HFFc6 (cell line): ENCODE results near the gene OVOL3. TPM values are rescaled to one million over a fixed set of nuclear protein-coding genes. Genes with fewer than 3 reads are reported as not detected.
"Not testable (repeated sequence)": the region's sequence is repeated elsewhere in the genome, so short reads cannot be mapped to it uniquely, and the experiment has no call there.

Source experiments
- DNase-seq: peaks from one replicate; pipeline ENCODE4 v3.0.0-alpha.2; 2018
- H3K27ac Mint-ChIP-seq: 2 replicates; pipeline ENCODE4 v1.8.0; 2020; ENCODE audit warnings: mild to moderate bottlenecking, mixed read lengths
- H3K27me3 Mint-ChIP-seq: 2 replicates; pipeline ENCODE4 v1.8.0; 2021; ENCODE audit warnings: mild to moderate bottlenecking, moderate library complexity, mixed read lengths; ENCODE audit not compliant: insufficient read depth
- H3K36me3 Mint-ChIP-seq: 2 replicates; pipeline ENCODE4 v1.8.0; 2021; ENCODE audit warnings: low read depth, mixed read lengths
- H3K4me1 Mint-ChIP-seq: 2 replicates; pipeline ENCODE4 v1.8.0; 2020; ENCODE audit warnings: low read depth, mixed read lengths
- H3K4me3 Mint-ChIP-seq: 2 replicates; pipeline ENCODE4 v1.8.0; 2020; ENCODE audit warnings: mild to moderate bottlenecking, moderate library complexity, mixed read lengths
- H3K9me3 Mint-ChIP-seq: 2 replicates; pipeline ENCODE4 v1.8.0; 2020; ENCODE audit warnings: mild to moderate bottlenecking, mixed read lengths
- long read RNA-seq: library from polyadenylated mRNA; unstranded; transcript quantifications from one replicate; pipeline ENCODE4 v2.0.0, GENCODE V29; 2019
- total RNA-seq, 6 experiments: library from RNA; stranded (reverse); fragmentation: NEBNext Ultra II Directional; extraction: Animal tissue kit (Norgen Biotek cat#: 25700); gene quantifications; 2 replicates in 1 of 6; 3 replicates in 5 of 6; pipeline ENCODE4 v1.2.3, GENCODE V29; 2021
- TF ChIP-seq, protein P1 (sequence below): fragments of 200-600 bp; sonication (generic); IDR thresholded peaks from 2 replicates; pipeline ENCODE4 v1.5.0; 2021; ENCODE audit warnings: antibody characterized with exemption, mild to moderate bottlenecking

OVOL3 gene
- not detected for total RNA-seq
- long read RNA-seq, result 0 reads

DNA sequence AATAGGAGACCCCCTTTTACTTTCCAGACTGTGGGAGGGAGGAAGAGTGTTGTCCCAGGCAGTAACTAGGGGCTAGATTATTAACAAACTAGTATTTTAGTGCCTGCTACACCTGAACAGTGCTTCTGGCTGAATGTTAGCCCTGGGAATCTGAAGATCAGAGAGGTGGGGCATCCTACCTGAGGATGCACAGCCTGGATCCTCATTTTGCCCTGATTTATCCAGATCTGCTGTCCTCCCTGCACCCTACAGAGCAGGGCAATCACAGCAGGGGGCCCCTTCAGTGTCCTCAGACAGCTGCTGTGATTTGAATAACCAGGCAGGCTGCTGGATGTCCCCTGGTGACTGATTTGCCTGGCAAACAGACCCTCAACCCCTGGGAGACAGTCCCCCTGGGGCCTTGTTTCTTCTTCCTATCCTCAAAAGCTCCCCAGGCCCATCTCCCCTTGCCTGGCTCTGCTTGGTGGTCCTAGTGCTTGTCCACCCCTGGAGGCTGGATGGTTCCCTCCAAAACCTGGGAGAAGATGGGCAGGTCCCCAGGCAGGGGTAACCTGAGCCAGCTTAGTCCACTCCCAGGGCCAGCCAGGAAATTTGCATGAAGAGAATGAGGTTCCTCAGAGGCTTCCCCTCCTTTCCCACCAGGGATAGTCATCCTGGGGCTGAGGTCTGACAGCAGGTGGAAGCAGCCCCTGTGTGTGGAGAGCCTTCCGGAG is at the start of gene OVOL3:
TSS of gene OVOL3 (plus strand) at position 657 of the 713 bp plus-strand sequence. CDS start 60 bp downstream, outside the sequence.
- no peak for DNase-seq
- peaks cover 3% of the 10 kb centered on the region; the same call in 1 of the 2 replicates for H3K27me3 Mint-ChIP-seq
- no peak within 1 kb of the TSS for H3K27ac Mint-ChIP-seq
- H3K9me3 Mint-ChIP-seq, result no peaks in the 10 kb centered on the region
- peaks cover 20% of the 10 kb centered on the region for H3K36me3 Mint-ChIP-seq
- H3K4me1 Mint-ChIP-seq, result peaks cover 15% of the 10 kb centered on the region
- H3K4me3 Mint-ChIP-seq, result no peak within 1 kb of the TSS
- TF ChIP-seq, protein P1, sequence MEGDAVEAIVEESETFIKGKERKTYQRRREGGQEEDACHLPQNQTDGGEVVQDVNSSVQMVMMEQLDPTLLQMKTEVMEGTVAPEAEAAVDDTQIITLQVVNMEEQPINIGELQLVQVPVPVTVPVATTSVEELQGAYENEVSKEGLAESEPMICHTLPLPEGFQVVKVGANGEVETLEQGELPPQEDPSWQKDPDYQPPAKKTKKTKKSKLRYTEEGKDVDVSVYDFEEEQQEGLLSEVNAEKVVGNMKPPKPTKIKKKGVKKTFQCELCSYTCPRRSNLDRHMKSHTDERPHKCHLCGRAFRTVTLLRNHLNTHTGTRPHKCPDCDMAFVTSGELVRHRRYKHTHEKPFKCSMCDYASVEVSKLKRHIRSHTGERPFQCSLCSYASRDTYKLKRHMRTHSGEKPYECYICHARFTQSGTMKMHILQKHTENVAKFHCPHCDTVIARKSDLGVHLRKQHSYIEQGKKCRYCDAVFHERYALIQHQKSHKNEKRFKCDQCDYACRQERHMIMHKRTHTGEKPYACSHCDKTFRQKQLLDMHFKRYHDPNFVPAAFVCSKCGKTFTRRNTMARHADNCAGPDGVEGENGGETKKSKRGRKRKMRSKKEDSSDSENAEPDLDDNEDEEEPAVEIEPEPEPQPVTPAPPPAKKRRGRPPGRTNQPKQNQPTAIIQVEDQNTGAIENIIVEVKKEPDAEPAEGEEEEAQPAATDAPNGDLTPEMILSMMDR, result no peak

DNA sequence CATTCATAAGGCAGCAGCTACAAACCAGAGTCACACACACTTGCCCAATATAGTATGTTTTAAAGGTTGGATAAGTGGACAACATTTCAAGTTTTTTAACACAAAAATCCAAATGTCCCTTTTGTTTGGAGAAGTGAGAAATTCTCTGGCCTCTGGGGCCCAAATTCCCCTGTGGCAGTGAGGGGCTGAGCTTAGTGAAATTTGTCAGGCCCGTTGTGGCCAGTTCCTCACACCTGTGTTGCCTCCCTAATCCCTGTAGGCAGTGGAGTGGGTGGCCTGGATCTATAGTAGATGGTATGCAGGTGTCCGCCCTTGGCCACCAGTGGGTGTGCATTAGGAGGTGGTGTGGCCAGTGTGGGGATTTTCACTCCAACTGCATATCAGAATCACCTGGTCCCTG is 49.6 kb upstream of the OVOL3 start:
- DNase-seq, result no peak
- H3K36me3 Mint-ChIP-seq, result peaks cover 25% of the 10 kb centered on the region; the same call in 1 of the 2 replicates
- TF ChIP-seq, protein P1, result no peak
- no peaks in the 10 kb centered on the region for H3K27me3 Mint-ChIP-seq
- peaks cover 8% of the 10 kb centered on the region for H3K4me1 Mint-ChIP-seq
- no peak overlapping the region for H3K27ac Mint-ChIP-seq
- no peaks in the 10 kb centered on the region for H3K9me3 Mint-ChIP-seq
- no peak overlapping the region for H3K4me3 Mint-ChIP-seq

DNA sequence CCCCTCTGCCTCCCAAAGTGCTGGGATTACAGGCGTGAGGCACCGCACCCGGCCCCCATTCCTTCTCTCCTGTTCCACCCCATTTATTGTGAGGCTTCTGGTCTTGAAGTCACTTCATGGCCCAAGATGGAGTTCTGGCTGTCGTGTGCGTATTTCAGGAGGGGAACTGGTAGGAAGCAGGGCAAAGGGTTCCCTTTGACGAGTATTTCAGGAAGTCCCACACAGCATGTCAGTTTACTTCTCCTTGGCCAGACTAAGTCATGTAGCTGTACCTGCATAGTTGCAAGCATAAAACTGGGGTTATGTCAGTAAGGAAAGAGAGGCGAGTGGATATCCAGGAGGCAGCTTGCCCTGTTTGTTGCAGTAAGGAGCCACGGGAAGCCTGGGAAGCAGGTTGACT is 46.1 kb upstream of the OVOL3 start:
- H3K36me3 Mint-ChIP-seq, result peaks cover 33% of the 10 kb centered on the region
- H3K9me3 Mint-ChIP-seq, result no peaks in the 10 kb centered on the region
- no peaks in the 10 kb centered on the region for H3K4me1 Mint-ChIP-seq
- H3K27ac Mint-ChIP-seq, result no peak overlapping the region
- H3K27me3 Mint-ChIP-seq, result no peaks in the 10 kb centered on the region
- DNase-seq, result no peak
- H3K4me3 Mint-ChIP-seq, result no peak overlapping the region
- TF ChIP-seq, protein P1, result no peak

DNA sequence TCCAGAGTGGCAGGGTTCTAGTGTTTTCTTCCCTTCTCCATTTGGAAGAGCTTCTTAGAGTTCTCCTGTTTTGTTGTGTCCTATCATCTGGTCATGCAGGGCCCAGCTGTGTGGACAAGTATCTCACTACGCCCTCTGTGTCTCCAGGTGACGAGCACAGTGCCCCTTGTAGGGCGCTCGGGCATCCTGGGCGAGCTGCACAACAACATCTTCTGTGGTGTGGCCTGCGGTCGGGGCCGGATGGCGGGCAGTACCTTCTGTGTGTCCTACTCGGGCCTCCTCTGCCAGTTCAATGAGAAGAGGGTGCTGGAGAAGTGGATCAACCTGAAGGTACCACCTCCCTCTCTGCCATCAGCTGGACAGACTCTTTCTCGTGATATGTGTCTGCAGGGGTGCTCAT is 43.3 kb upstream of the OVOL3 start:
- H3K27ac Mint-ChIP-seq, result no peak overlapping the region
- H3K27me3 Mint-ChIP-seq, result peaks cover 8% of the 10 kb centered on the region
- no peaks in the 10 kb centered on the region for H3K9me3 Mint-ChIP-seq
- H3K4me1 Mint-ChIP-seq, result peaks cover 10% of the 10 kb centered on the region
- TF ChIP-seq, protein P1, result no peak
- peaks cover 34% of the 10 kb centered on the region for H3K36me3 Mint-ChIP-seq
- no peak for DNase-seq
- no peak overlapping the region for H3K4me3 Mint-ChIP-seq

DNA sequence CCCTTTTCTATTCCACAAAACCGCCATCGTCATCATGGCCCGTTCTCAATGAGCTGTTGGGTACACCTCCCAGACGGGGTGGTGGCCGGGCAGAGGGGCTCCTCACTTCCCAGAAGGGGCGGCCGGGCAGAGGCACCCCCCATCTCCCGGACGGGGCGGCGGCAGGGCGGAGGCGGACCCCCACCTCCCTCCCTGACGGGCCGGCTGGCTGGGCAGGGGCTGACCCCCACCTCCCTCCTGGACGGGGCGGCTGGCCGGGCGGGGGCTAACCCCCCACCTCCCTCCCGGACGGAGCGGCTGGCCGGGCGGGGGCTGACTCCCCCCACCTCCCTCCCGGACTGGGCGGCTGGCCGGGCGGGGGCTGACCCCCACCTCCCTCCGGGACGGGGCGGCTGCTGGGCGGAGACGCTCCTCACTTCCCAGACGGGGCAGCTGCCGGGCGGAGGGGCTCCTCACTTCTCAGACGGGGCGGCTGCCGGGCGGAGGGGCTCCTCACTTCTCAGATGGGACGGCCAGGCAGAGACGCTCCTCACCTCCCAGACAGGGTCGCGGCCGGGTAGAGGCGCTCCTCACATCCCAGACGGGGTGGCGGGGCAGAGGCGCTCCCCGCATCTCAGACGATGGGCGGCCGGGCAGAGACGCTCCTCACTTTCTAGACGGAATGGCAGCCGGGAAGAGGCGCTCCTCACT is 42.0 kb upstream of the OVOL3 start:
- H3K36me3 Mint-ChIP-seq, result peaks cover 40% of the 10 kb centered on the region
- H3K9me3 Mint-ChIP-seq, DNase-seq: not testable (repeated sequence)

DNA sequence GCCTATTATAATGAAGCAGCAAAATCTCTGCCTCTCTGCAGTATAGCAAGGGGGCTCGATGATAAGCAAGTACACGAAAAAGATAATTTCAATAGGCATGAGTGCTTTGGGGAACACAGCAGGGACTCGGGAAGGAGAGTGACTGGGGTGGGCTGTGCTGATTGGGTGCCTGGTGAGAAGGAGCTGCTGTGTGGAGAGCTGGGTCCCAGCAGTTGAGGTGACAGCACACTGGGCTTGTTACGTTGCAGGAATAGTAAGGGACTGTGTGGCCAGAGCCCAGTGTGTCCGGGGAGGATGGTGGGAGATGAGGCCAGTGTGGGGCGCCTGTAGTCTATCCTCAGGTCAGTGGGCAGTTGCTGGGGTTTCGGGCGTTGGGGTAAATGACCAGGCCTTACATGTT is 38.9 kb upstream of the OVOL3 start:
- Mint-ChIP-seq H3K4me3 (no peak overlapping the region), H3K36me3 (peaks cover 33% of the 10 kb centered on the region), H3K9me3 (no peaks in the 10 kb centered on the region), H3K27ac (no peak overlapping the region), H3K27me3 (peaks cover 8% of the 10 kb centered on the region), H3K4me1 (peaks cover 10% of the 10 kb centered on the region)
- TF ChIP-seq, protein P1, result no peak
- no peak for DNase-seq

More for the DNA sequence above, 42.0 kb upstream of the OVOL3 start:
- not testable (repeated sequence) for H3K27me3 Mint-ChIP-seq, H3K27ac Mint-ChIP-seq, H3K4me3 Mint-ChIP-seq
- H3K4me1 Mint-ChIP-seq, result peaks cover 10% of the 10 kb centered on the region
